GM18526 (cell line): ENCODE results near the gene ESX1.

Source experiments
- POLR2A ChIP-seq: IDR thresholded peaks from 3 replicates; pipeline ENCODE4 v1.6.1; 2011; ENCODE audit not compliant: insufficient read length; ENCODE audit errors: extremely low read depth

ESX1 gene

GRCh38 chrX:104254442-104255115, at the start of gene ESX1:
Gene ESX1 (minus strand): TSS chrX:104254933. CDS start chrX:104254849, 84 bp downstream.
- TF ChIP-seq POLR2A, result no peak

- no peak for TF ChIP-seq POLR2A
Measured at GRCh38 chrX:104295636-104296035, 40.9 kb upstream of the ESX1 start.

GRCh38 chrX:104288961-104289360, 34.2 kb upstream of the ESX1 start:
- TF ChIP-seq POLR2A, result no peak

- no peak for TF ChIP-seq POLR2A
Measured at GRCh38 chrX:104288269-104288668, 33.5 kb upstream of the ESX1 start.

- no peak for TF ChIP-seq POLR2A
Measured at GRCh38 chrX:104285201-104285600, 30.5 kb upstream of the ESX1 start.

GRCh38 chrX:104284507-104284906, 29.8 kb upstream of the ESX1 start:
- TF ChIP-seq POLR2A, result no peak

GRCh38 chrX:104282166-104282725, 27.5 kb upstream of the ESX1 start:
- TF ChIP-seq POLR2A, result no peak

GRCh38 chrX:104281564-104281963, 26.8 kb upstream of the ESX1 start:
- TF ChIP-seq POLR2A, result no peak

GRCh38 chrX:104280609-104281008, 25.9 kb upstream of the ESX1 start:
- no peak for TF ChIP-seq POLR2A

DNA sequence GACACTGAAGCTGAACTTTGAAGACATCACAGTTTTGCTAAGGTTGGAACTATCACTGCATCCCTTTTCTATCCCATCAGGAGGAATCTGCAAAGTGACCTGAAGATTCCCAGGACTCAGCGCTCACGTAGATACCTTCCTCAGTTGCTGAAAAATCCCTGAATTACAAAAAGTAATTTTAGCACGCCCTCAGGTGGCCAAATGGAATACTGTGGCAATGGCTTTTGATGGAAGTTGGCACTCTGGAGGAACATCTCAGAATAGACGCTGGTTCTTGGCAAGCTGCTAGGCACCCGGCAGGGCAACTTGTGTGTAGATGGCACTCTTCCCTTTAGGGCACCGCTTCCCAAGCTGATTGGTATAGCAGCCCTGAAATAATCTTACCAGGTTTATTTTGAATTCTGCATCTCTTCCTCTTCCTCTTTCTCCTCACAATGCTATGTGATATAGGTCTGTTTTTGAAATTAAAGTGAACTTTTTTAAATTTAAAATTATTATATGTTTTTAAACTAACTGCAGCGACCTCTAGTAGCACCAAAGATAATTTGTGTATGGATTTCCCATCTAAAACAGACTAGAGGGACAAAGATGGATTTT, 16.3 kb upstream of the ESX1 start:
- no peak for TF ChIP-seq POLR2A

- no peak for TF ChIP-seq POLR2A
Measured at GRCh38 chrX:104270212-104270611, 15.5 kb upstream of the ESX1 start.

- no peak for TF ChIP-seq POLR2A
Measured at GRCh38 chrX:104255465-104255864, 732 bp upstream of the ESX1 start.

DNA sequence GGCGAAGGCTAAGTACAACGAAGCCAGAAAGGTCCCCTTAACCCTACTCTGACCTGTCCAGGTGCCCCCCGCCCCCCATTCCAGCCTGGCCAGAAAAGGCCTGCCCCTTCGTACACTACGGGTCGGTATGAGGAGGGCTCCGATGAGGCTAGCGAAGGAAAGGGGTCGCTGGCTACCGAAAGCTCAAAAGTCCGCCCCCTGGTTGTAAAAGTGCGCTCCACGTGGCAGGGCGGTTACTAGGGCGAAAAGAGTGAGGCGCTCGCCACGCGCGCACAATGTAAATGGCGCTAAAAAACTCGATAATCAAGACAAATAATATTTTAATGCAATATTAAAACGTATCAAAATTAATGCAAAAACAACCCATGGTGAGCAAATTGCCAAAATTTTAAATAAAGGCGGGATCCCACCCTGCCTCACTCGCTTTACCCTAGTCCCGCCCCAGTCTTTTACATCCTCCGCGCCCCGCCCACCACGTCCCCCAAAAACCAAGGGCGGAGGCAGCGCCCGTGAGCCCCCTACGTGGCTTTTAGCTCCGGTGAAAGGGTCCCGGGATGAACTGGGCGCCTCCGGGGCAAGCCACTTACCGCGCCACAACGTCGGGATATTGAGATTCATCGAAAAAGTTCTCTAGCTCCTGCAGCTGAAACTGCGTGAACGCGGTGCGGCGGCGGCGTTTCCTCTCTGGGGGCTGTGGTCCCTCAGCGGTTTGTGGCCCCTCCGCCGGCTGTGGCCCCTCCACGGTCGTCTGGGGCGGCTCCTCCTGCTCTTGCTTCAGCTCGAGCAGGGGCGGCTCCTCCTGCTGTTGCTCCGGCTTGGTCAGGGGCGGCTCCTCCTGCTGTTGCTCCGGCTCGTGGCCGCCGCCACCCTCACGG, 929 bp downstream of the ESX1 start:
- no peak for TF ChIP-seq POLR2A

- TF ChIP-seq POLR2A, result no peak
Measured at GRCh38 chrX:104250470-104250869, 4.3 kb downstream of the ESX1 start.

GRCh38 chrX:104211187-104211586, 43.5 kb downstream of the ESX1 start:
- TF ChIP-seq POLR2A, result no peak

DNA sequence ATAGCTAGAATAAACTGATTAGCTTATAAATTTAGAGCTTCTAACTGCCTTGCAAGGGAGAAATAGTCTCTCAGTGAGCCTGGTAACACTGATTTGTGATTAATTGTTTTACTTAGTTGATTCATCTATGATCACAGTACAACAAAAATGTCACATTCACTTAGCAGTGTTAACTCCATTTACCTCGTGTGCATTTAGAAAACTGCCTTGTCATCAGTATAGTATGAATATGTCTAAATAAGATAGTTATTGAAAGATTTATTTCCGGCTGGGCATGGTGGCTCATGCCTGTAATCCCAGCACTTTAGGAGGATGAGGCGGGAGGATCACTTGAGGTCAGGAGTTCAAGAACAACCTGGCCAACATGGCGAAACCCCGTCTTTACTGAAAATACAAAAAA, 49.2 kb downstream of the ESX1 start:
- no peak for TF ChIP-seq POLR2A
